Measurements from ENCODE around the gene ITGA11.

- TF ChIP-seq CTCF (conservative IDR thresholded peaks at IDR 0.05), result no peak
- no peak for TF ChIP-seq EZH2 (IDR thresholded peaks at IDR 0.05; ENCODE audit: low read depth)
Observed at GRCh38 chr15:68421115-68421551, 10.8 kb downstream of the ITGA11 start.

Data from PC-9 (cell line).